ENCODE data around the gene ARL17B.
"Not testable (repeated sequence)": the region's sequence is repeated elsewhere in the genome, so short reads cannot be mapped to it uniquely, and the experiment has no call there.

ARL17B gene

DNA sequence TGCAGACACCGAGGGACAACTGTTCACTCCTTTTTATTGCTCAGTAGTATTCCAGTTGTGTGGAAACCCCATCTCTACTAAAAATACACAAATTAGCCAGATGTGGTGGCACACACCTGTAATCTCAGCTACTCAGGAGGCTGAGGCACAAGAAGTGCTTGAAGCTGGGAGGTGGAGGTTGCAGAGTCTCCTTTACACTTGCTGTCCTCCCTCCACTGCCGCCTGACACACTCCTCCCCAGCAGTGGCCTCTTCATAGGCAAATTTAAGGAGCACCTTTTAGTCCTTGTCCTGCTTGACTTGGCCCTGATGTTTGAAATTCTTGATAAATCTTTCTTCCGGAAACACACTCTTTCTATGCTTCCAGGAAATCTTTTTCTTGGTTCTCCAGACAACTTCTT is 112.4 kb downstream of the ARL17B start:
- not testable (repeated sequence) for DNase-seq (ENCODE audit: low read depth)

DNA sequence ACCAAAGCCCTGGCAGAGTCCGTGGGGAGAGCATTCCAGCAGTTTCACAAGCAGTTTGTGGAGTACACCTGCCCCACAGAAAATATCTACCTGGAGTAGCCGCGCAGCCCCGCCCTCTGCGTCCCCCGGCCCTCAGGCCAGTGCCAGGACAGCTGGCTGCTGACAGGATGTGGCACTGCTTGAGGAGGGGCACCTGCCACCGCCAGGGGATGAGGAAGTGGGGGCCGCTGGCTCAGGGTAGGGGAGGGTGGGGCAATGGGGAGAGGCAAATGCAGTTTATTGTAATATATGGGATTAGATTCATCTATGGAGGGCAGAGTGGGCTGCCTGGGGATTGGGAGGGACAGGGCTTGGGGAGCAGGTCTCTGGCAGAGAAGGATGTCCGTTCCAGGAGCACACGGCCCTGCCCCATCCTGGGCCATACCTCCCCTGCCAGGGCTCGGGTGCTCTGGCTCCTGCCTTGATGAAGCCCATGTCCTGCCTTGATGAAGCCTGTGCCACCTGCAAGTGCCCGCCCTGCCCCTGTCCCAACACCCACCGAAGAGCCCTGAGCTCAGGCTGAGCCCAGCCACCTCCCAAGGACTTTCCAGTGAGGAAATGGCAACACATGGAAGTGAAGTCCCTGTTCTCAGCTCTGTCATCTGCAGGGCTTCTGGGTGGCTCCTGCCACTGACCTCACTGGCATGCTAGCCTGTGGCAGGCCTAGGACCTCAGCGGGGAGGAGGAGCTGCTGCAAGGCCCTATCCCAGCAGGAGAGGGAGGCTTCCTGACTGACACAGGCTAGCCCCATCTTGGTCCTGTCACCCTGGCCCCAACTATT is 116.4 kb downstream of the ARL17B start:
- not testable (repeated sequence) for DNase-seq (ENCODE audit: low read depth)

DNA sequence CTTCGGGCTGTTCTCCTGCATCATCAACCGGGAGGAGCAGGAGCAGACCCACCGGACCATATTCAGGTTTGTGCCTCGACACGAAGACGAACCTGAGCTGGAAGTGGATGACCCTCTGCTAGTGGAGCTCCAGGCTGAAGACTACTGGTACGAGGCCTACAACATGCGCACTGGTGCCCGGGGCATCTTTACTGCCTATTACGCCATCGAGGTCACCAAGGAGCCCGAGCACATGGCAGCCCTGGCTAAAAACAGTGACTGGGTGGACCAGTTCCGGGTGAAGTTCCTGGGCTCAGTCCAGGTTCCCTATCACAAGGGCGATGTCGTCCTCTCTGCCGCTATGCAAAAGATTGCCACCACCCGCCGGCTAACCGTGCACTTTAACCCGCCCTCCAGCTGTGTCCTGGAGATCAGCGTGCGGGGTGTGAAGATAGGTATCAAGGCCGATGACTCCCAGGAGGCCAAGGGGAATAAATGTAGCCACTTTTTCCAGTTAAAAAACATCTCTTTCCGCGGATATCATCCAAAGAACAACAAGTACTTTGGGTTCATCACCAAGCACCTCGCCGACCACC is 117.1 kb downstream of the ARL17B start:
- not testable (repeated sequence) for DNase-seq (ENCODE audit: low read depth)

DNA sequence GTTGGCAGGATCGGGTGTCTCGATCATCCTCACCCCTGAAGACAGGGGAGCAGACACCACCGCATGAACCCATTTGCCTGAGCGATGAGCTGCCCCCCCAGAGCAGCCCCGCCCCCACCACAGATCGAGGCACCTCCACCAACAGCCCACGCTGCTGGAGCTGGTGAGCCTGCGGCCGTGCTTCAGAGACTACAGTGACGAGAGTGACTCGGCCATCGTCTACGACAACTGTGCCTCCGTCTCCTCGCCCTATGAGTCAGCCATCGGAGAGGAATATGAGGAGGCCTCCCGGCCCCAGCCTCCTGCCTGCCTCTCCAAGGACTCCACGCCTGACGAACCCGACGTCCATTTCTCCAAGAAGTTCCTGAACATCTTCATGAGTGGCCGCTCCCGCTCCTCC is 117.6 kb downstream of the ARL17B start:
- not testable (repeated sequence) for DNase-seq (ENCODE audit: low read depth)

DNA sequence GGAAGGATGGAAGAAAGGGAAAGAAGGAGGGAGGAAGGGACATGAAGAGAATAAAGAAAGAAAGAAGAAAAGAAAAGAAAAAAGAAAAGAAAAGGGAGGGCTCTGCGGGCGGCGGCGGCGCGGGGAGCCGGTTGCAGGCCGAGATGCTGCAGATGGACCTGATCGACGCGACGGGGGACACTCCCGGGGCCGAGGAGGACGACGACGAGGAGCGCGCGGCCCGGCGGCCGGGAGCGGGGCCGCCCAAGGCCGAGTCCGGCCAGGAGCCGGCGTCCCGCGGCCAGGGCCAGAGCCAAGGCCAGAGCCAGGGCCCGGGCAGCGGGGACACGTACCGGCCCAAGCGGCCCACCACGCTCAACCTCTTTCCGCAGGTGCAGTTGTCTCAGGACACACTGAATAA is 118.1 kb downstream of the ARL17B start:
- DNase-seq (ENCODE audit: low read depth) = not testable (repeated sequence)

DNA sequence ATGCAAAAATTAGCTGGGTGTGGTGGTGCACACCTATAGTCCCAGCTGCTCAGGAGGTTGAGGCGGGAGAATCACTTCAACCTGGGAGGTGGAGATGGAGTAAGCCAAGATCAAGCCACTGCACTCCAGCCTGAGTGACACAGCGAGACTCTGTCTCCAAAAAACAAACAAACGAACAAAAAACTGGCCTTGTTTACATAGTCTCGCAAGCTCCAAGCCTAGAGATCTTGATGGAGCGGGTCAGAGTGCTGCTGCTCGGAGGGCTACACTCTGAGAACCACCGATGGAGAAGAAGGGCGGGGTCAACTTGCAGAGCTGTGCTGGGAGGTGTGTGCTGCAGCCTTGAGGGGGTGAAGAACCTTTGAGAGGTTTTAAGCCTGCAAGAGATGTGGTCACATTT is 130.2 kb downstream of the ARL17B start:
- not testable (repeated sequence) for DNase-seq (ENCODE audit: low read depth)

DNA sequence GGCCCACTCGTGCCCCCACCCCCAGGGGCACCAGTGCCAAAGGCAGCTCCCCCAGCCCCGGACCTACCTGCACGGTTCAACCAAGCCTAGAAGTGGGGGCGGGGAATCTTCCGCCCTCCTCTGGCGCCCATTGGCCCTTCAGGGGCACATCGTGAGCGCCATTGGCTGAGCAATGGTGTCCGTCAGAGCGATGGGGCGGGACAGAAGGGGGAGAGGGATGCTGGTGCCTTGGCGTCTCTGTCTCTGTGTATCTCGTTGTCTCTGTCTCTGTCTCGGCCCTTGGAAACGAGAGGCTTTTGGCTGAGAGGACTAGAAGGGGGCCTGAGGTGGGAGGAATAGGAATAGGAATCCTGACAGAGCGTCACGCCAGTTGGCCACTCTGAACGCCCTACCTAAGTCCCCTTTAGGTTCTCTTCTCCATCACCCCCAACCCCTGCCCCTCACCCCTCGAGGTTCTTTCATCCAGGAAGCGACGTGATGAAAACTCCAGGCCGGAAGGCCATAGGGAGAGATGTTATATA is 136.2 kb downstream of the ARL17B start:
- peak; percentile 81 for DNase-seq (ENCODE audit: low read depth)

DNA sequence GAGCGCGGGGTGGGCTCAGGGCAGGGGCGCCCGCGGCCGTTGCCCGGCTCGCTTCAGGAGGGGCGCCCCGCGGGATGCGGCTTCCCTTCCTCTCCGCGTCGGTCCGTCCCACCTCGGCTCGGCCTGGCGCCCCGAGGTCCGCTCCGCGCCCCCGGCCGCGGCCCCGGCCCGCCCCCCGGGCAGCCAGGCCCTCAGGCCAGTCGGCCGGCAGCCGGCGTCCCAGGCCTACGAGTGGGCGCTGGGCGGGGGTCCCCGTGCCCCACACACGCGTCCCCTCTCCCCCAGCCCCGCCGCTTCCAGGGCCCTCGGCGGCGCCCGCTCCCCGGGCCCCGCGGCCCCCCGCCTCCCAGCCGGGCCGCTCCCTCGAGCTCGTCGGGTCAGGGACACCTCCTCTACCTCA is 136.7 kb downstream of the ARL17B start:
- not testable (repeated sequence) for DNase-seq (ENCODE audit: low read depth)

Measured in stimulated activated CD8-positive, alpha-beta memory T cell treated with anti-CD3 and anti-CD28 coated beads, Interleukin-4, amount 100 ng/mL, for 24 hours (primary cell).